Coronary artery (tissue), 2 donors: Measurements from ENCODE around the gene SMAGP.

Experiments used
- DNase-seq: peaks from one replicate; pipeline ENCODE4 v3.0.0-alpha.2; 2017; ENCODE audit warnings: low spot score
- H3K27ac ChIP-seq, 2 donors: fragments of 200-600 bp; sonication (generic); one replicate each; pipeline ENCODE4 v1.5.1; 2016 to 2019
- H3K4me3 ChIP-seq: fragments of 200-600 bp; sonication (generic); 2 replicates; pipeline ENCODE4 v1.5.1; 2016; ENCODE audit warnings: mild to moderate bottlenecking, moderate library complexity
- TF ChIP-seq, protein P1 (sequence below): fragments of 200-600 bp; sonication (generic); IDR thresholded peaks from one replicate; pipeline ENCODE4 v1.5.1; 2019; ENCODE audit warnings: antibody characterized with exemption

Gene SMAGP

DNA sequence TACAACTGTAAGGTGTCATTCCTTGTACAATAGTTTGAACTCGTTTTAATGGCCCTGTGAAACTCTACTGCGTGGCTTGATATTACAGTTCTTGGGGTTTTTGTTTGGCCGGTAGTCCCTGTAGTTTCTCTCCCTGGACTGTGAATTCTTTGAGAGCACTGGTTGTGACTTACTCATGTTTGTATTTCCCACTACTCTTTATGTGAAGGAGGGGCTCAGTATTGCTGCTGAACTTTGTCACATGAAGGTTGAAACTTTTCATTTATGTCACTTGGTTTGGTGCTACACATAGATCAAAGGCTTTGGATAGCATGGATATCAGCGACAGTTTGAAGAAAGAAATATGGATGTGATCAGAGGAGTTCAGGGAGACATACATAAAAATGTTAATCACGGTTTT lies 50.9 kb downstream of the SMAGP start:
- no peak for DNase-seq
- Histone ChIP-seq H3K27ac (peak overlapping the region in 1 of 2 donors; percentile 100), H3K4me3 (peak overlapping the region; percentile 95)
- TF ChIP-seq, protein P1, sequence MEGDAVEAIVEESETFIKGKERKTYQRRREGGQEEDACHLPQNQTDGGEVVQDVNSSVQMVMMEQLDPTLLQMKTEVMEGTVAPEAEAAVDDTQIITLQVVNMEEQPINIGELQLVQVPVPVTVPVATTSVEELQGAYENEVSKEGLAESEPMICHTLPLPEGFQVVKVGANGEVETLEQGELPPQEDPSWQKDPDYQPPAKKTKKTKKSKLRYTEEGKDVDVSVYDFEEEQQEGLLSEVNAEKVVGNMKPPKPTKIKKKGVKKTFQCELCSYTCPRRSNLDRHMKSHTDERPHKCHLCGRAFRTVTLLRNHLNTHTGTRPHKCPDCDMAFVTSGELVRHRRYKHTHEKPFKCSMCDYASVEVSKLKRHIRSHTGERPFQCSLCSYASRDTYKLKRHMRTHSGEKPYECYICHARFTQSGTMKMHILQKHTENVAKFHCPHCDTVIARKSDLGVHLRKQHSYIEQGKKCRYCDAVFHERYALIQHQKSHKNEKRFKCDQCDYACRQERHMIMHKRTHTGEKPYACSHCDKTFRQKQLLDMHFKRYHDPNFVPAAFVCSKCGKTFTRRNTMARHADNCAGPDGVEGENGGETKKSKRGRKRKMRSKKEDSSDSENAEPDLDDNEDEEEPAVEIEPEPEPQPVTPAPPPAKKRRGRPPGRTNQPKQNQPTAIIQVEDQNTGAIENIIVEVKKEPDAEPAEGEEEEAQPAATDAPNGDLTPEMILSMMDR, result no peak

DNA sequence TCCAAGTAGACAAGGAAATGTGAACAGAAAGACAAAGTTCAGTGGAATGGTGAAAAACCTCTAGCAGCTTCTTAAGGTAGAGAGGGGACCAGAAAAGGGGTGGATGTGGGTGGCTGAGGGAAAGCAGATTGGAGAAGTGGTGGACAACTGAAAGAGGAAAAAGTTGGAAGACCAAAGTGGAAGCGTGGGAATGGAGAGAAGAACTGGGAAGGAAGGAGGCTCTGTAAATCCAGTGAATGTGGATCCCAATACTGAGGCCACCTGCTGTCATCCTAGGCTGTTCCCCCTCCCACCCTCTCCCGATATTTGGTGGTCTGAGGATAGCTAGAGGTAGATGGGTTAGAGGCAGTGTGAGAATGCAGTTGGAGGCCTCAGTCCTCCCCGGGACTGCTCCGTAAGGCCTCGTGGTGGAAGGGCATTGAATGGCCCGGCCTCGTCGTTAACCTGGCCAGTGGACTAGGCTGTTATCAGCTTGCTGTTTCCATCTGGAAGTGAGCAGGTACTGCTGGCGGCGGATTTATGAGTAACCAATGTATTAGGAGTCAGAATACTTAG lies 51.5 kb downstream of the SMAGP start:
- TF ChIP-seq, protein P1, result no peak
- Histone ChIP-seq H3K27ac (peak overlapping the region; percentile 98 to 100), H3K4me3 (peak overlapping the region; percentile 95)
- no peak for DNase-seq

DNA sequence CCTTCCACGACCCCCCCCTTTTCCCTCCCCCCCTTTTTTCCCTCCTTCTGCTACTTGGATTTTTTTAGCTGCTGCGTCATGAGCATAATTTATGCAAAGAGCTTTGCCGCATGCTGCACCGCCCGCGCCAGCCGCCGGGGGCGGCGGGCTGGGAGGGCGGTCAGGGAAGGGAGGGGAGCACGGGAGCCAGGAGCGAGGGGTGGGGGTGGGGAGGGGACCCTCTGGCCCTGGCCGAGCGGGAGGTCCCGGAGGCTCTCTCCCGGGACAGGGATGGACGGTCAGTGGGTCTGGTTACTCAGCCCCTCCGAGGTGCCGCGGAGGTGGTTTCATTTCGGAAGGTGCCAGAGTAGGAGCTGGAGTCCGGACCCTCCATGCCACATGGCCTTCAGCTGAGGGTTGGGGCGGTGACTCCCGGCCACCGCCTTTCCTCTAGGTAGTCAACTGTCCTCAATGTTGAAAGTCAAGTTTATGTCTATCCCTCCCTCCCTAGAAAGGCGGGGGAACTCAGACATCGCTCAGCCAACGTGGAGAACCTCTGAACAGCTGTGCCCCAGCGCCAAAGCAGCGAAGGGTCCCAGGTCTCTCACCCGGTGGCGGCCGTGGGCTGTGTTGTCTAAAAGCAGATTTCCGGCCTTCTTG lies 52.1 kb downstream of the SMAGP start, which contains the start of gene POU6F1:
Gene POU6F1 (minus strand): TSS at position 95 of the 639 bp plus-strand sequence. CDS start 11,226 bp downstream, outside the sequence.
- peak within 1 kb of the TSS; percentile 98 to 100 for H3K27ac ChIP-seq
- peak; percentile 89 for DNase-seq
- TF ChIP-seq, protein P1, result peak; percentile 78
- peak within 1 kb of the TSS; percentile 95 for H3K4me3 ChIP-seq

DNA sequence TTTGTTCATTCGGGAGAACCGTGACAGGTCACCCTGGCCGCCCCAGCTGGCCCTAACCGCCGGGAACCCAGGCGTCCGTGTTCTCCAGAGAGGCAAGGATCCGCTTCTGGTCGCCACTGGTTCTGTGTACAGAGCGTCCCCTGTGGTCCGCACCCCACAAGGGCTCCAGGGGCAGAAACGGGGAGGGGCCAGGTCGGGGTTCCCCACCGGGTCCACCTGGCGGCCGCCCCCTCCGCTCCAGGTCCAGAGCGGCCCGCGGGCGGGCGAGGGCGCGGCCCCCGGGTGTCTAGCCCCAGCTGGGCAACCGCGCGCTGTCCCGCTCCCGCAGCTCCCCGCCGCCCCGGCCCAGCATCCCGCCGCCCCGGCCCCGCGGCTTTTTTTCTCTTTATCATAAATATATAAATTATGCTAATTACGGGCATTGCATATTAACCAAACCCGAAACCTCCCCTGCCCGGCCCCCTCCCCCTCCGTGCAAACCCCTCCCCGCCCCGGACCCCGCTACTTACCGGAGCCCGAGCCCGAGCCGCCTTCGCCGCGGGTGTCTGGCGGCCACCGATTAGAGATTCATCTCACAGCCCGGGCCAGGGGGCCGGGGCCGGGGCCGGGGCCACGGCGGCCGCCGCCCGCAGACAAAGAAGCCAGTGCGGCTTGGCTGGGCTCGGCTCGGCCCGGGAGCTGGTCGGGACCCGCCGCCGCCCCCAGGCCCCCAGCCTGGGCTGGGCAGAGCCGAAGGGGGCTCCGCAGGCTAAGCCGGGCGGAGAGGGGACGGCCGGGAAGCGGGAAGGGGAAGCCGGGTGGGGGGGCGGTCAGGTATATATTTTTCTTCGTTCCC lies 52.9 kb downstream of the SMAGP start:
- Histone ChIP-seq H3K27ac (peak overlapping the region; percentile 98 to 100), H3K4me3 (peak overlapping the region; percentile 95)
- TF ChIP-seq, protein P1, result no peak
- DNase-seq, result peak; percentile 82

DNA sequence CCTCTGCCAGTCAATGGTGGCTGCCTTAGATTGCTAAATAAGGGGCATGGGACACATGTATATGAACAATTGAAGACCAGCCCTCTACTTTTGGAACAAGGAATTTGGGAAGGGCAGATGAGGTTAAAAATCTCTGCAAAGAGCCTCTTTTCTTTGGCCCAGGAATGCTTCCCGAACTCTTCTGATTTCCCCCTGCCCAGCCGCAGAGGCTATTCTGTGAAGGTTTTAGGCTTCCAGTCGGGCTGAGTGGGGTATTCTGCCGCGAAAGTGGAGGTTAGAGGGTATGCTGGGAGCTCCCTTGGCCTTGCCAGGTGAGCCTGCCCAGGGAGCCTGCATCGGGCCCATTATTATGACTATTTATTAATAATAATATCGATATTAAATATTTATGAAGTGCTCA lies 53.6 kb downstream of the SMAGP start:
- DNase-seq, result no peak

DNA sequence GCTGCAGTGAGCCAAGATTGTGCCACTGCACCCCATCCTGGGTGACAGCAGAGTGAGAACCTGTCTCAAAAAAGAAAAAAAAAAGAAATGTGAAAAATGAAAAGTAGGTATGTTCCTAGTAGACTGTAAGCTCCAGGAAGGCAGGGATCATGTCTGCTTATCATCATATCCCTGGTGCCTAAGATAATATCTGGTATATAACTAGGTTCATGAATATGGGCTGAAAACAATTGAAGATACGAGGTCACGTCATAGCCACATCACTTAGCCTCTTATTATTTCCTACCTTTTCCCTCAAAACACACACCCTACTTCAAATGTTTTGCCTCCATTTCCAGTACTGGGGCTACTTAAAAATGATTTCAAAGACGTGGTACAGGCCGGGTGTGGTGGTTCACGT lies 55.3 kb downstream of the SMAGP start:
- TF ChIP-seq, protein P1, result no peak
- Histone ChIP-seq H3K4me3 (no peak overlapping the region), H3K27ac (no peak overlapping the region)
- DNase-seq, result no peak

More for the DNA sequence above, 53.6 kb downstream of the SMAGP start:
- Histone ChIP-seq H3K4me3 (peak overlapping the region; percentile 95), H3K27ac (peak overlapping the region; percentile 98 to 100)
- TF ChIP-seq, protein P1, result no peak
